IMR-90 (cell line): ENCODE results near the gene EIF6. TPM values are rescaled to one million over a fixed set of nuclear protein-coding genes. Genes with fewer than 3 reads are reported as not detected.

Experiments
- ATAC-seq: fragments of 200-7000 bp; cut with Tn5 transposase; 2 replicates; pipeline ENCODE4 v1.9.1; 2020; ENCODE audit warnings: low read depth, mild to moderate bottlenecking, moderate library complexity
- BruUV-seq: library from RNA; stranded (reverse); fragments of 400-500 nt; replicated peaks from 2 replicates; lab custom pipeline; 2021; lab: Mats Ljungman, UMichigan
- CTCF ChIA-PET: fragments of 300-600 bp; formaldehyde crosslinking; extraction: SDS; loops from one replicate; lab custom pipeline; 2021; ENCODE audit warnings: antibody characterized with exemption; lab: Yijun Ruan, JAX
- POLR2A ChIA-PET: fragments of 300-600 bp; sonication (Branson Sonifier 250); formaldehyde crosslinking; loops from one replicate; lab custom pipeline; 2022; ENCODE audit warnings: antibody characterized with exemption; ENCODE audit not compliant: unreplicated experiment; lab: Charles Lee
- DNase-seq: peaks from one replicate; pipeline ENCODE4 v3.0.0; 2013
- H2AFZ ChIP-seq: replicated peaks from 2 replicates; pipeline ENCODE3; 2013; ENCODE audit warnings: low read length, mild to moderate bottlenecking; ENCODE audit not compliant: poor library complexity
- H2AK5ac ChIP-seq: 2 replicates; pipeline ENCODE4 v1.6.1; 2013; ENCODE audit warnings: low read depth, low read length, inconsistent platforms
- H2AK9ac ChIP-seq: replicated peaks from 2 replicates; pipeline ENCODE3; 2013; ENCODE audit warnings: mild to moderate bottlenecking, low read depth, low read length, moderate library complexity; ENCODE audit not compliant: poor library complexity
- H2BK120ac ChIP-seq: 2 replicates; pipeline ENCODE4 v1.6.1; 2013; ENCODE audit warnings: low read depth, low read length, inconsistent platforms
- H2BK15ac ChIP-seq: 3 replicates; pipeline ENCODE4 v1.6.1; 2013; ENCODE audit warnings: low read depth, low read length, inconsistent platforms
- H2BK20ac ChIP-seq: 2 replicates; pipeline ENCODE4 v1.6.1; 2013; ENCODE audit warnings: low read depth, mild to moderate bottlenecking, inconsistent platforms, low read length, moderate library complexity
- H2BK5ac ChIP-seq: 2 replicates; pipeline ENCODE4 v1.6.1; 2013; ENCODE audit warnings: mild to moderate bottlenecking, low read depth, low read length, inconsistent platforms; ENCODE audit not compliant: poor library complexity, severe bottlenecking
- H3K14ac ChIP-seq: replicated peaks from 2 replicates; pipeline ENCODE4 v1.6.1; 2013; ENCODE audit warnings: low read depth, low read length, inconsistent platforms
- H3K18ac ChIP-seq: 2 replicates; pipeline ENCODE4 v1.6.1; 2013; ENCODE audit warnings: low read depth, low read length, control low read depth
- H3K23ac ChIP-seq: 2 replicates; pipeline ENCODE4 v1.6.1; 2013; ENCODE audit warnings: low read depth, low read length, inconsistent platforms
- H3K27ac ChIP-seq: 2 replicates; pipeline ENCODE4 v1.5.1; 2013; ENCODE audit warnings: mild to moderate bottlenecking, control low read depth, low read length; ENCODE audit not compliant: insufficient read depth
- H3K27me3 ChIP-seq: 2 replicates; pipeline ENCODE4 v1.6.1; 2013; ENCODE audit warnings: low read length; ENCODE audit not compliant: control insufficient read depth, insufficient read depth
- H3K36me3 ChIP-seq: 2 replicates; pipeline ENCODE4 v1.6.1; 2013; ENCODE audit warnings: low read length, mixed read lengths; ENCODE audit not compliant: control insufficient read depth, insufficient read depth
- H3K4ac ChIP-seq: 2 replicates; pipeline ENCODE4 v1.6.1; 2013; ENCODE audit warnings: low read depth, low read length, inconsistent platforms
- H3K4me1 ChIP-seq: 2 replicates; pipeline ENCODE4 v1.6.1; 2013; ENCODE audit warnings: low read length, mixed read lengths; ENCODE audit not compliant: control insufficient read depth, insufficient read depth
- H3K4me2 ChIP-seq: 2 replicates; pipeline ENCODE4 v1.6.1; 2013; ENCODE audit warnings: low read depth, mild to moderate bottlenecking, control low read depth, low read length, moderate library complexity
- H3K4me3 ChIP-seq: 2 replicates; pipeline ENCODE4 v1.5.1; 2013; ENCODE audit warnings: low read depth, mild to moderate bottlenecking, control low read depth, low read length, moderate library complexity; ENCODE audit not compliant: insufficient read depth
- H3K56ac ChIP-seq: 2 replicates; pipeline ENCODE4 v1.6.1; 2013; ENCODE audit warnings: low read length, inconsistent platforms; ENCODE audit not compliant: insufficient read depth; ENCODE audit errors: extremely low read depth
- H3K79me1 ChIP-seq, 2 experiments: 2 replicates each; pipeline ENCODE4 v1.6.1; 2013; ENCODE audit warnings: low read length in 2 of 2, inconsistent platforms in 1 of 2, low read depth in 1 of 2
- H3K9ac ChIP-seq: 2 replicates; pipeline ENCODE4 v1.6.1; 2013; ENCODE audit warnings: low read depth, low read length, control low read depth
- H3K9me1 ChIP-seq: 2 replicates; pipeline ENCODE4 v1.6.1; 2013; ENCODE audit warnings: low read length, inconsistent platforms; ENCODE audit not compliant: insufficient read depth
- H3K9me3 ChIP-seq: 2 replicates; pipeline ENCODE4 v1.6.1; 2013; ENCODE audit warnings: low read length; ENCODE audit not compliant: control insufficient read depth, insufficient read depth
- H4K20me1 ChIP-seq: 2 replicates; pipeline ENCODE4 v1.6.1; 2013; ENCODE audit warnings: low read length, inconsistent platforms; ENCODE audit not compliant: insufficient read depth
- H4K5ac ChIP-seq: 2 replicates; pipeline ENCODE4 v1.6.1; 2013; ENCODE audit warnings: mild to moderate bottlenecking, low read depth, low read length, control low read depth
- H4K8ac ChIP-seq, 2 experiments: 2 replicates each; pipeline ENCODE4 v1.6.1; 2013; ENCODE audit warnings: low read depth in 2 of 2, low read length in 2 of 2, control low read depth in 1 of 2, inconsistent platforms in 1 of 2
- H4K91ac ChIP-seq: 2 replicates; pipeline ENCODE4 v1.6.1; 2013; ENCODE audit warnings: low read depth, low read length, inconsistent platforms; ENCODE audit not compliant: insufficient read depth
- BHLHE40 ChIP-seq: fragments of 150-350 bp; IDR thresholded peaks from 2 replicates; pipeline ENCODE4 v1.6.1; 2016; ENCODE audit warnings: mild to moderate bottlenecking, low read depth, low read length
- CHD1 ChIP-seq: IDR thresholded peaks from 2 replicates; pipeline ENCODE4 v1.6.1; 2012; ENCODE audit warnings: low read depth, low read length, improper control_type of control experiment
- CTCF ChIP-seq: conservative IDR thresholded peaks from 2 replicates; pipeline ENCODE4 v1.5.1; 2012; ENCODE audit warnings: mild to moderate bottlenecking, low read depth, low read length, improper control_type of control experiment
- ELK1 ChIP-seq: fragments of 150-350 bp; IDR thresholded peaks from 2 replicates; pipeline ENCODE4 v1.6.1; 2016; ENCODE audit warnings: low read depth, mild to moderate bottlenecking, low read length, moderate library complexity, borderline replicate concordance
- FOS ChIP-seq: fragments of 150-350 bp; IDR thresholded peaks from 2 replicates; pipeline ENCODE4 v1.6.1; 2016; ENCODE audit warnings: low read depth, low read length
- MAZ ChIP-seq: IDR thresholded peaks from 2 replicates; pipeline ENCODE4 v1.6.1; 2012; ENCODE audit warnings: low read depth, mild to moderate bottlenecking, low read length, improper control_type of control experiment, moderate library complexity, borderline replicate concordance
- MXI1 ChIP-seq: IDR thresholded peaks from 2 replicates; pipeline ENCODE4 v1.6.1; 2012; ENCODE audit warnings: low read depth, mild to moderate bottlenecking, low read length, moderate library complexity, borderline replicate concordance
- NFE2L2 ChIP-seq: fragments of 150-350 bp; IDR thresholded peaks from 2 replicates; pipeline ENCODE4 v1.6.1; 2016; ENCODE audit warnings: low read depth, mild to moderate bottlenecking, low read length
- POLR2A ChIP-seq: IDR thresholded peaks from 2 replicates; pipeline ENCODE4 v1.6.1; 2012; ENCODE audit warnings: mild to moderate bottlenecking, low read depth, low read length
- RAD21 ChIP-seq: IDR thresholded peaks from 2 replicates; pipeline ENCODE4 v1.6.1; 2012; ENCODE audit warnings: low read length, improper control_type of control experiment
- RCOR1 ChIP-seq: IDR thresholded peaks from 2 replicates; pipeline ENCODE4 v1.6.1; 2012; ENCODE audit warnings: mild to moderate bottlenecking, low read length, improper control_type of control experiment; ENCODE audit not compliant: insufficient replicate concordance
- RFX5 ChIP-seq: IDR thresholded peaks from 2 replicates; pipeline ENCODE4 v1.8.0; 2012; ENCODE audit warnings: low read depth, mild to moderate bottlenecking, low read length, moderate library complexity
- SMC3 ChIP-seq: fragments of 150-350 bp; IDR thresholded peaks from 2 replicates; pipeline ENCODE4 v1.6.1; 2016; ENCODE audit warnings: low read depth, mild to moderate bottlenecking, antibody characterized with exemption, low read length, moderate library complexity
- USF2 ChIP-seq: fragments of 150-350 bp; IDR thresholded peaks from 2 replicates; pipeline ENCODE4 v1.6.1; 2017; ENCODE audit warnings: mild to moderate bottlenecking, antibody characterized with exemption, low read length, low read depth
- WGBS, 2 experiments: methylation state at CpG; one replicate each; pipeline versions ENCODE4 v1.1.5 to v1.1.7; 2013; ENCODE audit warnings: missing lambda C conversion rate in 2 of 2; ENCODE audit not compliant: insufficient read length in 1 of 2; ENCODE audit errors: extremely low coverage in 2 of 2; 5-methylcytosine and 5-hydroxymethylcytosine counted together
- dilution Hi-C: fragments of 300-500 bp; cut with HindIII; formaldehyde crosslinking; loops from one replicate; pipeline ENCODE4 v1.14.3; 2018; ENCODE audit warnings: low sequenced_read_pairs; ENCODE audit not compliant: unreplicated experiment
- in situ Hi-C: fragments of 300-500 bp; cut with MboI; formaldehyde crosslinking; loops from 3 replicates; pipeline ENCODE4 v1.14.3; 2019; ENCODE audit warnings: low sequenced_read_pairs, inconsistent platforms, mixed read lengths
- intact Hi-C: fragments of 100-400 bp; cut with micrococcal nuclease; formaldehyde crosslinking; loops from 2 replicates; pipeline ENCODE4 v1.10.0; 2022
- polyA plus RNA-seq, 3 experiments: library from polyadenylated mRNA; depleted of rRNA; stranded (reverse); fragments of >200 nt; gene quantifications; 2 replicates each; pipeline ENCODE4 v1.2.3, GENCODE V29; 2012; ENCODE audit warnings: low replicate concordance in 1 of 3
- total RNA-seq: library from RNA; depleted of rRNA; stranded (reverse); fragments of >200 nt; gene quantifications from 2 replicates; pipeline ENCODE4 v1.2.3, GENCODE V29; 2012

EIF6 gene
- total and polyA plus RNA-seq, 2 of the 4 experiments (the other 2 are of a cell fraction) = 215 to 227 TPM

DNA sequence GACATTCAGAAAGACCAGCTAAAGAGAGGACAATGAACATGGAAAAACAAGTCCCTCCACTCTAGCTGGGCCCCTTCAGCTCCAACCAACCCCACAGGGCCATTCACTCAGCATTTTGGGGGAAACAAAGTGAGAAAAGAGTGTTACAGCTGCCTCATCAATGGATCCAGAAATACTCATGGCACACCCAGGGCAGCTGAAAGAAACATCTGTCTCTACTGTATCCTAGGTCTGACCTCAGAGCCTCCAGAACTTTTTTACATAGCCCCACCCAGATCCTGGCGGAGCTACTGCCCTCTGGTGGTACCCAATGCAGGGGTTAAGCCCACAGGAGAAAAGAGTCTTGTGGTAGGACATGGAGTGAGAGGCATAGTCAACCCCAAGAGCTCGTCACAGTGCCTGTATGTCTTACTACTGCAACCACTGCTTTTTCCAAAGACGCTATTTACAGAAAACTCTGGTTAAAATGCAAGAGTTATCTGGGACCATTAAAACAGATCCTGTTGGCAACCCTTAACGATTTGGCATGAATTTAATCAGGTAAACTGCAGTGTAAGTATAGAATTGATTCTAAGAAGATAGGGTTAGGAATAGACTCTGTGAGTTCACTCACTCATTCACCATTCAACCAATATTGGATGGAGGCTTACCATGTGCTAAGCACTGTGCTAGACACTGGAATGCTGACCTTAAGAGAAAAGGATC, 45.0 kb upstream of the EIF6 start:
- peaks cover 0 to 22% of the 10 kb centered on the region in 2 experiments; a peak in 2 of 4 replicates for H3K79me1 ChIP-seq
- H2BK5ac ChIP-seq = no peak overlapping the region
- H3K9ac ChIP-seq = no peak overlapping the region
- H3K4ac ChIP-seq = peak overlapping the region; percentile 69
- peak overlapping the region; percentile 51; the same call in 1 of the 2 replicates for H3K18ac ChIP-seq
- H3K23ac ChIP-seq = no peak overlapping the region
- peak overlapping the region; percentile 33 for H3K14ac ChIP-seq
- BruUV-seq = no TSS peak
- H3K27me3 ChIP-seq = no peaks in the 10 kb centered on the region
- no peak overlapping the region for H3K4me2 ChIP-seq
- 0 out of 2 replicates have a peak, but pooled peaks cover 2% of the 10 kb centered on the region for H3K36me3 ChIP-seq
- H2BK20ac ChIP-seq = peak overlapping the region; percentile 52
- H2AK9ac ChIP-seq = no peak overlapping the region
- H2AK5ac ChIP-seq = peak overlapping the region; percentile 38; the same call in 1 of the 2 replicates
- intact Hi-C loops (no loop called here), dilution Hi-C loops (no loop called here), in situ Hi-C loops (no loop called here)
- H3K56ac ChIP-seq = no peak overlapping the region
- H4K8ac ChIP-seq = peak overlapping the region in 1 of 2 experiments; percentile 47; a peak in 2 of 4 replicates
- ChIA-PET POLR2A (no interaction called here), CTCF (interaction anchor here (0.6 to 1.4 kb wide), 4 partner anchors 9 to 474 kb away, joined by 3 to 7 read pairs (median 4); no protein-coding TSS in a partner anchor)
- peak; percentile 28 for DNase-seq
- ATAC-seq = peak; percentile 40; the same call in 1 of the 2 replicates
- peak overlapping the region; percentile 61; the same call in 1 of the 2 replicates for H4K5ac ChIP-seq
- peak overlapping the region; percentile 60 for H2BK120ac ChIP-seq
- no CpG with 5 or more reads among the region's 4 CpGs for WGBS, 2 experiments
- no peak overlapping the region for H3K27ac ChIP-seq
- H4K91ac ChIP-seq = peak overlapping the region; percentile 71
- H4K20me1 ChIP-seq = no peaks in the 10 kb centered on the region
- peaks cover 19% of the 10 kb centered on the region for H3K9me1 ChIP-seq
- peaks cover 24% of the 10 kb centered on the region for H3K4me1 ChIP-seq
- peak overlapping the region; percentile 63; the same call in 2 of the 3 replicates for H2BK15ac ChIP-seq
- no peak overlapping the region for H2AFZ ChIP-seq
- no peak overlapping the region for H3K4me3 ChIP-seq
- no peaks in the 10 kb centered on the region for H3K9me3 ChIP-seq
- TF ChIP-seq MAZ = no peak
- no peak for TF ChIP-seq RCOR1
- no peak for TF ChIP-seq NFE2L2
- TF ChIP-seq CHD1 = no peak
- no peak for TF ChIP-seq MXI1
- TF ChIP-seq RFX5 = no peak
- TF ChIP-seq SMC3 = peak; percentile 43; the same call in 1 of the 2 replicates
- no peak for TF ChIP-seq ELK1
- no peak for TF ChIP-seq FOS
- no peak for TF ChIP-seq USF2
- TF ChIP-seq POLR2A = no peak
- TF ChIP-seq RAD21 = peak; percentile 33
- no peak for TF ChIP-seq BHLHE40
- peak; percentile 33 for TF ChIP-seq CTCF
